H1 (cell line): Measurements from ENCODE around the gene RTTN.

Experiments used
- BACH1 ChIP-seq: IDR thresholded peaks from 2 replicates; pipeline ENCODE4 v1.6.1; 2012; ENCODE audit warnings: low read length, improper control_type of control experiment
- CBX8 ChIP-seq: fragments of 300-800, 300-1000 bp; sonication (generic); IDR thresholded peaks from 2 replicates; pipeline ENCODE4 v1.7.1; 2016; ENCODE audit warnings: low read depth, low read length, borderline replicate concordance
- CTCF ChIP-seq, 3 experiments: IDR thresholded peaks; 1 replicate in 2 of 3; 2 replicates in 1 of 3; pipeline versions ENCODE4 v1.5.1 to v1.6.1; 2011; ENCODE audit warnings: low read length in 3 of 3, mild to moderate bottlenecking in 3 of 3, inconsistent platforms in 2 of 3, low read depth in 1 of 3, moderate library complexity in 1 of 3; ENCODE audit not compliant: insufficient read depth in 1 of 3; ENCODE audit errors: control extremely low read depth in 1 of 3
- EP300 ChIP-seq, 2 experiments: IDR thresholded peaks; 1 replicate in 1 of 2; 2 replicates in 1 of 2; pipeline ENCODE4 v1.6.1; 2011 to 2012; ENCODE audit warnings: low read depth in 2 of 2, low read length in 2 of 2, mild to moderate bottlenecking in 2 of 2, borderline replicate concordance in 1 of 2, inconsistent platforms in 1 of 2, moderate library complexity in 1 of 2
- JUND ChIP-seq: IDR thresholded peaks from 2 replicates; pipeline ENCODE4 v1.6.1; 2011; ENCODE audit warnings: mild to moderate bottlenecking, improper control_type of control experiment, low read length
- MAX ChIP-seq: IDR thresholded peaks from 2 replicates; pipeline ENCODE4 v1.6.1; 2012; ENCODE audit warnings: inconsistent platforms
- POLR2A ChIP-seq, 2 experiments: IDR thresholded peaks; 1 replicate in 1 of 2; 2 replicates in 1 of 2; pipeline ENCODE4 v1.6.1; 2011; ENCODE audit warnings: low read depth in 2 of 2, low read length in 2 of 2, mild to moderate bottlenecking in 2 of 2; ENCODE audit errors: control extremely low read depth in 1 of 2
- SAP30 ChIP-seq: fragments of 300-600 bp; sonication (generic); IDR thresholded peaks from 2 replicates; pipeline ENCODE4 v1.7.1; 2012; ENCODE audit warnings: low read length, moderate library complexity, mild to moderate bottlenecking, inconsistent platforms; ENCODE audit not compliant: insufficient read depth, insufficient replicate concordance
- SIN3A ChIP-seq, 2 experiments: IDR thresholded peaks in 1 of 2; conservative IDR thresholded peaks in 1 of 2; 2 replicates each; pipeline ENCODE4 v1.6.1; 2011 to 2012; ENCODE audit warnings: low read length in 2 of 2, improper control_type of control experiment in 1 of 2, low read depth in 1 of 2, mild to moderate bottlenecking in 1 of 2
- SRF ChIP-seq: IDR thresholded peaks from 2 replicates; pipeline ENCODE4 v1.6.1; 2011; ENCODE audit warnings: mild to moderate bottlenecking, low read depth, low read length, moderate library complexity
- SUZ12 ChIP-seq: fragments of 200-600 bp; sonication (generic); IDR thresholded peaks from 2 replicates; pipeline ENCODE4 v1.6.1; 2012; ENCODE audit warnings: mild to moderate bottlenecking, inconsistent platforms, low read length, moderate library complexity, mixed read lengths
- TAF1 ChIP-seq: IDR thresholded peaks from 2 replicates; pipeline ENCODE4 v1.6.1; 2011; ENCODE audit warnings: mild to moderate bottlenecking, low read depth, low read length

- no peak for TF ChIP-seq CTCF (IDR thresholded peaks at IDR 0.05; ENCODE audit: control extremely low read depth in 1 of 3, insufficient read depth in 1 of 3, low read depth in 1 of 3, low read length in 3 of 3)
- TF ChIP-seq SAP30: no peak
- no peak for TF ChIP-seq SUZ12
- TF ChIP-seq TAF1: no peak
- TF ChIP-seq MAX: no peak
- no peak for TF ChIP-seq POLR2A (IDR thresholded peaks at IDR 0.05; ENCODE audit: control extremely low read depth in 1 of 2, low read depth in 2 of 2, low read length in 2 of 2)
- TF ChIP-seq BACH1: no peak
- no peak for TF ChIP-seq SIN3A (conservative IDR thresholded peaks at IDR 0.05 in 1 of 2, IDR thresholded peaks at IDR 0.05 in 1 of 2; ENCODE audit: low read depth in 1 of 2, low read length in 2 of 2)
- TF ChIP-seq CBX8: no peak
- no peak for TF ChIP-seq SRF
- TF ChIP-seq JUND: no peak
- TF ChIP-seq EP300 (IDR thresholded peaks at IDR 0.05; ENCODE audit: borderline replicate concordance in 1 of 2, low read depth in 2 of 2, low read length in 2 of 2): no peak
Observed at GRCh38 chr18:70022636-70023035, 182.9 kb downstream of the RTTN start.
